GM23338 (cell line): ENCODE data around the gene PGM2. TPM values are rescaled to one million over a fixed set of nuclear protein-coding genes. Genes with fewer than 3 reads are reported as not detected.
A peak's percentile ranks its signal among the peaks of the same experiment; 100 is the strongest.

Experiments used
- ATAC-seq: fragments of 200-7000 bp; cut with Tn5 transposase; 3 replicates; pipeline ENCODE4 v1.9.1; 2020
- DNase-seq: peaks from one replicate; pipeline ENCODE4 v3.0.0-alpha.2; 2015; ENCODE audit warnings: low spot score
- H2AFZ ChIP-seq: fragments of 200-600 bp; sonication (generic); 2 replicates; pipeline ENCODE4 v1.8.0; 2016; ENCODE audit warnings: antibody characterized with exemption, mild to moderate bottlenecking, moderate library complexity
- H3F3A ChIP-seq: fragments of 200-600 bp; sonication (generic); replicated peaks from 2 replicates; pipeline ENCODE4 v1.8.0; 2017; ENCODE audit warnings: antibody characterized with exemption, mixed run types, low read depth
- H3K27ac ChIP-seq: fragments of 200-600 bp; sonication (generic); 2 replicates; pipeline ENCODE4 v1.6.1; 2016; ENCODE audit warnings: low read depth
- H3K27me3 ChIP-seq: fragments of 200-600 bp; sonication (generic); 2 replicates; pipeline ENCODE4 v1.8.0; 2016; ENCODE audit warnings: mild to moderate bottlenecking, mixed run types, moderate library complexity; ENCODE audit not compliant: insufficient read depth
- H3K36me3 ChIP-seq: fragments of 200-600 bp; sonication (generic); 2 replicates; pipeline ENCODE4 v1.8.0; 2016; ENCODE audit warnings: mild to moderate bottlenecking; ENCODE audit not compliant: insufficient read depth
- H3K4me1 ChIP-seq: fragments of 200-600 bp; sonication (generic); 2 replicates; pipeline ENCODE4 v1.8.0; 2016; ENCODE audit warnings: mild to moderate bottlenecking, moderate library complexity; ENCODE audit not compliant: insufficient read depth
- H3K4me2 ChIP-seq: fragments of 200-600 bp; sonication (generic); 2 replicates; pipeline ENCODE4 v1.7.1; 2017; ENCODE audit warnings: mixed run types
- H3K4me3 ChIP-seq: fragments of 200-600 bp; sonication (generic); 2 replicates; pipeline ENCODE4 v1.6.1; 2016; ENCODE audit warnings: mixed run types
- H3K79me2 ChIP-seq: fragments of 200-600 bp; sonication (generic); replicated peaks from 2 replicates; pipeline ENCODE4 v1.8.0; 2017; ENCODE audit warnings: mild to moderate bottlenecking; ENCODE audit not compliant: insufficient read depth
- H3K9me2 ChIP-seq: fragments of 200-600 bp; sonication (generic); 2 replicates; pipeline ENCODE4 v1.8.0; 2017; ENCODE audit not compliant: insufficient read depth
- H4K20me1 ChIP-seq: fragments of 200-600 bp; sonication (generic); replicated peaks from 2 replicates; pipeline ENCODE4 v1.8.0; 2017; ENCODE audit warnings: mild to moderate bottlenecking; ENCODE audit not compliant: insufficient read depth
- H3K27ac Mint-ChIP-seq: 2 replicates; pipeline ENCODE4 v1.8.0; 2020; ENCODE audit warnings: inconsistent platforms, mild to moderate bottlenecking, moderate library complexity, mixed read lengths
- H3K27me3 Mint-ChIP-seq: 3 replicates; pipeline ENCODE4 v1.8.0; 2022; ENCODE audit warnings: low read depth, mild to moderate bottlenecking, moderate library complexity, mixed read lengths, inconsistent platforms; ENCODE audit not compliant: insufficient read depth, poor library complexity
- H3K36me3 Mint-ChIP-seq: 3 replicates; pipeline ENCODE4 v1.8.0; 2021; ENCODE audit warnings: low read depth, mild to moderate bottlenecking, inconsistent platforms, moderate library complexity, mixed read lengths
- H3K4me1 Mint-ChIP-seq: 3 replicates; pipeline ENCODE4 v1.8.0; 2020; ENCODE audit warnings: mild to moderate bottlenecking, inconsistent platforms, mixed read lengths
- H3K4me3 Mint-ChIP-seq: 3 replicates; pipeline ENCODE4 v1.8.0; 2021; ENCODE audit warnings: moderate library complexity, mild to moderate bottlenecking, inconsistent platforms, mixed read lengths
- H3K9me3 Mint-ChIP-seq: 3 replicates; pipeline ENCODE4 v1.8.0; 2020; ENCODE audit warnings: moderate library complexity, mild to moderate bottlenecking, inconsistent platforms, mixed read lengths
- CREB1 ChIP-seq: fragments of 250-450 bp; sonication (Bioruptor Pico); IDR thresholded peaks from 2 replicates; pipeline ENCODE4 v1.5.0; 2020; ENCODE audit warnings: low read depth, mild to moderate bottlenecking, moderate library complexity
- EZH2 ChIP-seq: fragments of 200-600 bp; sonication (generic); IDR thresholded peaks from one replicate; pipeline ENCODE4 v1.8.0; 2017; ENCODE audit warnings: antibody characterized with exemption, mild to moderate bottlenecking, low read depth; ENCODE audit not compliant: unreplicated experiment
- EZH2phosphoT487 ChIP-seq: fragments of 200-600 bp; sonication (generic); IDR thresholded peaks from one replicate; pipeline ENCODE4 v1.8.1; 2018; ENCODE audit warnings: antibody characterized with exemption; ENCODE audit not compliant: unreplicated experiment
- JUNB ChIP-seq: IDR thresholded peaks from one replicate; pipeline ENCODE4 v1.6.1; 2016; ENCODE audit warnings: antibody characterized with exemption; ENCODE audit not compliant: unreplicated experiment
- NANOG ChIP-seq: IDR thresholded peaks from 2 replicates; pipeline ENCODE4 v1.6.1; 2016; ENCODE audit warnings: antibody characterized with exemption, borderline replicate concordance
- REST ChIP-seq: IDR thresholded peaks from one replicate; pipeline ENCODE4 v1.6.1; 2018; ENCODE audit warnings: antibody characterized with exemption; ENCODE audit not compliant: unreplicated experiment
- polyA plus RNA-seq: library from polyadenylated mRNA; unstranded; fragments of >200 nt; fragmentation: Nextera tagmentation; extraction: Ambion mirVana; gene quantifications from 2 replicates; pipeline ENCODE4 v1.2.1, GENCODE V29; 2016
- total RNA-seq: library from RNA; depleted of rRNA; stranded (reverse); fragments of >200 nt; shearing (Covaris generic); gene quantifications from 2 replicates; pipeline ENCODE4 v1.2.3, GENCODE V29; 2014
- TF ChIP-seq, protein P1 (sequence below), 2 experiments: fragments of 200-600 bp in 1 of 2; sonication (generic) in 1 of 2; conservative IDR thresholded peaks; 2 replicates each; pipeline versions ENCODE4 v1.5.1 to v1.6.1; 2016 to 2017; ENCODE audit warnings: antibody characterized with exemption in 2 of 2, low read depth in 2 of 2, mild to moderate bottlenecking in 2 of 2, moderate library complexity in 1 of 2

PGM2 gene
- total and polyA plus RNA-seq, 2 experiments from 2014 or later: 11.4 to 30.8 TPM

DNA sequence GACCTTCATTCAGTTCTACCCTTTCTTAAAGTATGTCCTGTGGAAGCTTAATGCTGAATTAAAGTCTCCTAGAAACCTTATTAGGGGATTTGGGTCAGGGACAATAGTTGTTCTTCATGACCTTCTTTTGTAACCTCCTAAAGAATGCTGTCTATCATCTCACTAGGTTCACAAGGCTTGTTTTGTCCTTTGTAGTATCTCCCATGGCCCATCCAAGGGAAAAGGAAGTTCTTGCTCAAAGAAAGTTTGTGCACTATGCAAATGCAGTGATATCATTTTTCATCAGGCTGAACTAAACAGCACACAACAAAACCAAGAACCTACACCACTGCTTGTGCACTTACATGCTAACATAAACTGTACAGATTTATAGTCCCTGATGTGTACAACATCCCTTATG lies 46.6 kb upstream of the PGM2 start (continued):
- TF ChIP-seq REST: no peak
- TF ChIP-seq CREB1 (CRISPR knock-in tag): no peak
- no peak for TF ChIP-seq EZH2
- no peak for TF ChIP-seq JUNB
- no peak for TF ChIP-seq NANOG
- no peak for TF ChIP-seq EZH2phosphoT487
- TF ChIP-seq, protein P1, sequence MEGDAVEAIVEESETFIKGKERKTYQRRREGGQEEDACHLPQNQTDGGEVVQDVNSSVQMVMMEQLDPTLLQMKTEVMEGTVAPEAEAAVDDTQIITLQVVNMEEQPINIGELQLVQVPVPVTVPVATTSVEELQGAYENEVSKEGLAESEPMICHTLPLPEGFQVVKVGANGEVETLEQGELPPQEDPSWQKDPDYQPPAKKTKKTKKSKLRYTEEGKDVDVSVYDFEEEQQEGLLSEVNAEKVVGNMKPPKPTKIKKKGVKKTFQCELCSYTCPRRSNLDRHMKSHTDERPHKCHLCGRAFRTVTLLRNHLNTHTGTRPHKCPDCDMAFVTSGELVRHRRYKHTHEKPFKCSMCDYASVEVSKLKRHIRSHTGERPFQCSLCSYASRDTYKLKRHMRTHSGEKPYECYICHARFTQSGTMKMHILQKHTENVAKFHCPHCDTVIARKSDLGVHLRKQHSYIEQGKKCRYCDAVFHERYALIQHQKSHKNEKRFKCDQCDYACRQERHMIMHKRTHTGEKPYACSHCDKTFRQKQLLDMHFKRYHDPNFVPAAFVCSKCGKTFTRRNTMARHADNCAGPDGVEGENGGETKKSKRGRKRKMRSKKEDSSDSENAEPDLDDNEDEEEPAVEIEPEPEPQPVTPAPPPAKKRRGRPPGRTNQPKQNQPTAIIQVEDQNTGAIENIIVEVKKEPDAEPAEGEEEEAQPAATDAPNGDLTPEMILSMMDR (conservative IDR thresholded peaks at IDR 0.05; ENCODE audit: low read depth in 2 of 2): no peak

GRCh38 chr4:37780444-37781130 lies 45.9 kb upstream of the PGM2 start:
- H3K4me2 ChIP-seq: no peak overlapping the region
- Mint-ChIP-seq H3K4me3 (no peak overlapping the region), H3K36me3 (no peaks in the 10 kb centered on the region), H3K27ac (no peak overlapping the region), H3K4me1 (peaks cover 3% of the 10 kb centered on the region; the same call in 2 of the 3 replicates), H3K9me3 (no peaks in the 10 kb centered on the region; the same call in 2 of the 3 replicates), H3K27me3 (no peaks in the 10 kb centered on the region)
- no peak for ATAC-seq
- H3F3A ChIP-seq: no peaks in the 10 kb centered on the region
- H3K4me3 ChIP-seq: no peak overlapping the region
- no peaks in the 10 kb centered on the region for H3K79me2 ChIP-seq
- no peaks in the 10 kb centered on the region for H3K4me1 ChIP-seq
- TF ChIP-seq, protein P1 (conservative IDR thresholded peaks at IDR 0.05; ENCODE audit: low read depth in 2 of 2): peak; percentile 11 to 46; a peak in 2 of 4 replicates
- no peak for TF ChIP-seq EZH2
- H3K27ac ChIP-seq: no peak overlapping the region
- H3K9me2 ChIP-seq: 0 out of 2 replicates have a peak, but pooled peaks cover 4% of the 10 kb centered on the region
- H4K20me1 ChIP-seq: no peaks in the 10 kb centered on the region
- no peaks in the 10 kb centered on the region for H3K36me3 ChIP-seq
- H3K27me3 ChIP-seq: no peaks in the 10 kb centered on the region
- no peak overlapping the region for H2AFZ ChIP-seq
- DNase-seq: peak; percentile 15
